Amniotic stem cell (primary cell): ENCODE measurements around the gene PCDHB11.
"Not testable (repeated sequence)": the region's sequence is repeated elsewhere in the genome, so short reads cannot be mapped to it uniquely, and the experiment has no call there.

ENCODE experiments used
- DNase-seq: peaks from one replicate; lab custom pipeline; 2025; lab: John Stamatoyannopoulos, UW

The PCDHB11 gene

DNA sequence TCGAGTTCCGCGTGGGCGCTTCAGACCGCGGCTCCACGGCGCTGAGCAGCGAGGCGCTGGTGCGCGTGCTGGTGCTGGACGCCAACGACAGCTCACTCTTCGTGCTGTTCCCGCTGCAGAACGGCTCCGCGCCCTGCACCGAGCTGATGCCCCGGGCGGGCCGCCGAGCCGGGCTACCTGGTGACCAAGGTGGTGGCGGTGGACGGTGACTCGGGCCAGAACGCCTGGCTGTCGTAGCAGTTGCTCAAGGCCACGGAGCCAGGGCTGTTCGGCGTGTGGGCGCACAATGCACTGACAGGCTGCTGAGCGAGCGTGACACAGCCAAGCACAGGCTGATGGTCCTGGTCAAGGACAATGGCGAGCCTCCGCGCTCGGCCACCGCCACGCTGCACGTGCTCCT is 42.1 kb downstream of the PCDHB11 start:
- no peak for DNase-seq

DNA sequence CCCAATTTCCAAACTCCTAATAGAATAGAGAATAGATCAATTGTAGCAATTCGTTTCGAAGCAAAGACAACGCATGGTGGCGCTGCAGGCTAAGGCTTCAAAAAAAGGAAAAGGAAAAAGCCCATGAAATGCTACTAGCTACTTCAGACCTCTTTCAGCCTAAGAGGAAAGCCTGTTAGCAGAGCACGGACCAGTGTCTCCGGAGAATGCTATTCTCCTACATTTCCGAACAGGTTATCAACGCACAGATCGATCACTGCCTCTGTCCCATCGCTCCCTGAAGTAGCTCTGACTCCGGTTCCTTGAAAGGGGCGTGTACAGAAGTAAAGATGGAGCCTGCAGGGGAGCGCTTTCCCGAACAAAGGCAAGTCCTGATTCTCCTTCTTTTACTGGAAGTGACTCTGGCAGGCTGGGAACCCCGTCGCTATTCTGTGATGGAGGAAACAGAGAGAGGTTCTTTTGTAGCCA is 45.9 kb downstream of the PCDHB11 start, which contains the start of gene PCDHB15:
TSS of gene PCDHB15 (plus strand) at position 146 of the 468 bp plus-strand sequence. CDS start at position 330, 184 bp downstream.
- DNase-seq = no peak

GRCh38 chr5:141246971-141247370 is 47.5 kb downstream of the PCDHB11 start:
- DNase-seq = not testable (repeated sequence)

- DNase-seq = not testable (repeated sequence)
Measured at GRCh38 chr5:141247434-141247833, 48.0 kb downstream of the PCDHB11 start.

- no peak for DNase-seq
Measured at GRCh38 chr5:141250576-141250975, 51.1 kb downstream of the PCDHB11 start.
